ENCODE data around the gene SIGLEC7. TPM values are rescaled to one million over a fixed set of nuclear protein-coding genes. Genes with fewer than 3 reads are reported as not detected.

The SIGLEC7 gene
- not detected for total RNA-seq

DNA sequence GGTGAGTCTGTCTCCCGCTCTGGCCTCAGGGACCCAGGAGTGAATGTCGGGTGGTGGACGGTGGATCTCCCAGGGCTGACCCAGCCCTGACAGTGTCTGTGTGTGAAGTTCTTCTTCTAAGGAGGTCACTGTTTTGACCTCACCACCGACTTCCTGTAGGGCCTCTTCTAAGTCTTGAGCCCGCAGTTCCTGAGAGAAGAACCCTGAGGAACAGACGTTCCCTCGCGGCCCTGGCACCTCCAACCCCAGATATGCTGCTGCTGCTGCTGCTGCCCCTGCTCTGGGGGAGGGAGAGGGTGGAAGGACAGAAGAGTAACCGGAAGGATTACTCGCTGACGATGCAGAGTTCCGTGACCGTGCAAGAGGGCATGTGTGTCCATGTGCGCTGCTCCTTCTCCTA, at the start of gene SIGLEC7:
Gene SIGLEC7 (plus strand): TSS at position 183 of the 400 bp plus-strand sequence. CDS start 69 bp downstream, at position 252.
- Histone ChIP-seq H3K4me3 (no peak within 1 kb of the TSS), H3K27ac (no peak within 1 kb of the TSS), H3K36me3 (no peaks in the 10 kb centered on the region), H3K4me1 (no peaks in the 10 kb centered on the region), H3K27me3 (peaks cover 32% of the 10 kb centered on the region), H3K9me3 (no peaks in the 10 kb centered on the region)
- DNase-seq (ENCODE audit: low spot score in 2 of 2) = no peak
- WGBS = 93% methylated on average over 4 of the region's 14 CpGs
- TF ChIP-seq POLR2AphosphoS5 (IDR thresholded peaks at IDR 0.05) (no peak), POLR2A (IDR thresholded peaks at IDR 0.05) (no peak), EP300 (IDR thresholded peaks at IDR 0.05) (no peak)
- TF ChIP-seq, protein P1, sequence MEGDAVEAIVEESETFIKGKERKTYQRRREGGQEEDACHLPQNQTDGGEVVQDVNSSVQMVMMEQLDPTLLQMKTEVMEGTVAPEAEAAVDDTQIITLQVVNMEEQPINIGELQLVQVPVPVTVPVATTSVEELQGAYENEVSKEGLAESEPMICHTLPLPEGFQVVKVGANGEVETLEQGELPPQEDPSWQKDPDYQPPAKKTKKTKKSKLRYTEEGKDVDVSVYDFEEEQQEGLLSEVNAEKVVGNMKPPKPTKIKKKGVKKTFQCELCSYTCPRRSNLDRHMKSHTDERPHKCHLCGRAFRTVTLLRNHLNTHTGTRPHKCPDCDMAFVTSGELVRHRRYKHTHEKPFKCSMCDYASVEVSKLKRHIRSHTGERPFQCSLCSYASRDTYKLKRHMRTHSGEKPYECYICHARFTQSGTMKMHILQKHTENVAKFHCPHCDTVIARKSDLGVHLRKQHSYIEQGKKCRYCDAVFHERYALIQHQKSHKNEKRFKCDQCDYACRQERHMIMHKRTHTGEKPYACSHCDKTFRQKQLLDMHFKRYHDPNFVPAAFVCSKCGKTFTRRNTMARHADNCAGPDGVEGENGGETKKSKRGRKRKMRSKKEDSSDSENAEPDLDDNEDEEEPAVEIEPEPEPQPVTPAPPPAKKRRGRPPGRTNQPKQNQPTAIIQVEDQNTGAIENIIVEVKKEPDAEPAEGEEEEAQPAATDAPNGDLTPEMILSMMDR (IDR thresholded peaks at IDR 0.05) = no peak

- Histone ChIP-seq H3K36me3 (peaks cover 5% of the 10 kb centered on the region), H3K4me1 (peaks cover 25% of the 10 kb centered on the region), H3K9me3 (no peaks in the 10 kb centered on the region), H3K27me3 (no peaks in the 10 kb centered on the region), H3K4me3 (no peak overlapping the region), H3K27ac (no peak overlapping the region)
- TF ChIP-seq, protein P1 (IDR thresholded peaks at IDR 0.05) = no peak
- TF ChIP-seq POLR2AphosphoS5 (IDR thresholded peaks at IDR 0.05) (no peak), POLR2A (IDR thresholded peaks at IDR 0.05) (no peak), EP300 (IDR thresholded peaks at IDR 0.05) (no peak)
- no peak for DNase-seq (ENCODE audit: low spot score in 2 of 2)
- WGBS = 64% methylated on average over 8 of the region's 8 CpGs
These were observed 49.0 kb upstream of the SIGLEC7 start for GRCh38 chr19:51093101-51093500.

DNA sequence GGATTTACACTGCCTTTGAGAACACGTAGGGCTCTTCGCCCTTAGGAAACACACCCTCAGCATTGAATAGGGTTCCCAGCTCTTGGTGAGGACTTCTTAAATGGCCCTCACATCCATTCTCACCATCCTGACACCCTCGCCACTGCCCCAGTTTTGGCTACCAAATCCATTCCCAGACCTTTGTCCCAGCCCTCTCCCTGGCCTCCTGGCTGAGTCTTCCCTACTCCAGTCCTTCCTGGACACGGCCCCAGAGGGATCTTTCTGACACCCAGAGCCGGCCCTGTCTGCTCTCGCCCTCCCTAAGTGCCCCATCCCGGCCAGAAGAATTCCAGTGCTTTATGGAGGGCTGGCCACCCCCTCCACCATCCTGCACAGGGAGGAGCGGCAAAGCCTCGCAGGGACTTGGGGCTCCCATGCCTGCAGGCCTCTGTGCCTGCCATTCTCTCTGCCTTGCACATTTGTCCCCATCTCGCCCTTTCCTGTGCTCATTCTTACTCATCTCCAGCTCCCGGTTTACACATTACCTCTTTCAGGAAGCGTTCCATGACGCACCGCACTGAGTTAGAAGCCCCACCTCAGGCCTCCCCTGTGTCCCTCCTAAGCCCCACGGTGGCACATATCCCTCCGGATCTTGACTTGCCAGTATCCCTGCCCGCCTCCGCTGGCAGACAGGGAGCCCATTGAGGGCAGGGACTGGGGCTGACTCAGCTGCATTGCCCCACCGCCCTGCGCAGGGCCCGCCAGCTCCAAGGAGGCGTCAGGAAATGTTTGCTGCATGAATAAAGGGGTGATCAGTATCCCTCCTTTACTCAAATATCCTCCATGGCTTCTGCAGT, 48.4 kb upstream of the SIGLEC7 start:
- DNase-seq (ENCODE audit: low spot score in 2 of 2) = no peak
- Histone ChIP-seq H3K4me3 (no peak overlapping the region), H3K9me3 (no peaks in the 10 kb centered on the region), H3K27me3 (no peaks in the 10 kb centered on the region), H3K36me3 (peaks cover 8% of the 10 kb centered on the region), H3K4me1 (peaks cover 25% of the 10 kb centered on the region), H3K27ac (no peak overlapping the region)
- WGBS = 83% methylated on average over 22 of the region's 22 CpGs
- TF ChIP-seq, protein P1 (IDR thresholded peaks at IDR 0.05) = no peak
- no peak for TF ChIP-seq POLR2AphosphoS5 (IDR thresholded peaks at IDR 0.05)
- no peak for TF ChIP-seq EP300 (IDR thresholded peaks at IDR 0.05)
- no peak for TF ChIP-seq POLR2A (IDR thresholded peaks at IDR 0.05)

DNA sequence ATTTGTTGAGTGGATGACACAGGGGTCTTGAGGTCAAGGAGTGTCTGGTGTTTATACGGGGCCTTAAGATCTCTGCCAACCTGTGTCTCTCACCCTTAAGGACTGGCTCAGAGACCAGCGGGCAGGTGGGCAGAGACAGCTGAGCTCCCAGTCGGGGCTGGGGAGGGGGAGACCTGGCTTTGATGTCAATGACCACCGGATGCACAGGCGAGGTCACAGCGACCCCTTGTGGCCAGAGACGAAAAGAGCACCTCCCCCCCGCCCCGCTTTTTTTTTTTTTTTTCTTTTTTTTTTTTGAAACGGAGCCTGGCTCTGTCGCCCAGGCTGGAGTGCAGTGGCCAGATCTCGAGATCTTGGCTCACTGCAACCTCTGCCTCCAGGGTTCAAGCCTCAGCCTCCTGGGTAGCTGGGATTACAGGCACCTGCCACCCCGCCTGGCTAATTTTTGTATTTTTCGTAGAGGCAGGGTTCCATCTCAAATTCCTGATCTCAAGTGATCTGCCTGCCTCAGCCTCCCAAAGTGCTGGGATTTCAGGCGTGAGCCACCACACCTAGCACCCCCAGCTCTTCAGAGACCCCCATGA, 47.3 kb upstream of the SIGLEC7 start:
- Histone ChIP-seq H3K36me3 (peaks cover 18% of the 10 kb centered on the region), H3K9me3 (no peaks in the 10 kb centered on the region), H3K27me3 (no peaks in the 10 kb centered on the region), H3K4me3 (no peak overlapping the region), H3K4me1 (peaks cover 25% of the 10 kb centered on the region), H3K27ac (no peak overlapping the region)
- WGBS = 13% methylated on average over 15 of the region's 15 CpGs
- TF ChIP-seq POLR2AphosphoS5 (IDR thresholded peaks at IDR 0.05) (no peak), EP300 (IDR thresholded peaks at IDR 0.05) (no peak)
- TF ChIP-seq, protein P1 (IDR thresholded peaks at IDR 0.05) = peak; percentile 62 to 65
- DNase-seq (ENCODE audit: low spot score in 2 of 2) = no peak

- no peaks in the 10 kb centered on the region for H3K9me3 ChIP-seq
- no peaks in the 10 kb centered on the region for H3K27me3 ChIP-seq
- no peak overlapping the region for H3K4me3 ChIP-seq
- H3K4me1 ChIP-seq = peaks cover 34% of the 10 kb centered on the region
- no peak overlapping the region for H3K27ac ChIP-seq
- TF ChIP-seq, protein P1 (IDR thresholded peaks at IDR 0.05) = peak in 1 of 2 donors; percentile 26
- TF ChIP-seq POLR2A (IDR thresholded peaks at IDR 0.05) (no peak), EP300 (IDR thresholded peaks at IDR 0.05) (no peak), POLR2AphosphoS5 (IDR thresholded peaks at IDR 0.05) (no peak)
- 71% methylated on average over 6 of the region's 6 CpGs for WGBS
- no peak for DNase-seq (ENCODE audit: low spot score in 2 of 2)
- H3K36me3 ChIP-seq = peaks cover 26% of the 10 kb centered on the region
These were observed 45.5 kb upstream of the SIGLEC7 start for GRCh38 chr19:51096473-51097165.

Data from suprapubic skin (tissue), 4 donors.